BE2C (cell line): ENCODE results near the gene HOXC10.
A peak's percentile ranks its signal among the peaks of the same experiment; 100 is the strongest.

Experiments used
- DNase-seq: peaks from one replicate; pipeline ENCODE4 v3.0.0-alpha.2; 2020
- H3K27me3 ChIP-seq: fragments of 250-450 bp; sonication (Bioruptor Pico); 2 replicates; pipeline ENCODE4 v1.5.1; 2020; ENCODE audit warnings: mild to moderate bottlenecking
- H3K36me3 ChIP-seq: fragments of 250-450 bp; sonication (Bioruptor Pico); 2 replicates; pipeline ENCODE4 v1.5.1; 2020; ENCODE audit warnings: mild to moderate bottlenecking
- H3K4me1 ChIP-seq: fragments of 250-450 bp; sonication (Bioruptor Pico); 2 replicates; pipeline ENCODE4 v1.5.1; 2020
- H3K4me3 ChIP-seq: 2 replicates; pipeline ENCODE4 v1.5.1; 2011; ENCODE audit warnings: low read depth, low read length
- H3K9me3 ChIP-seq: fragments of 250-450 bp; sonication (Bioruptor Pico); 2 replicates; pipeline ENCODE4 v1.5.1; 2020
- CTCF ChIP-seq: IDR thresholded peaks from 2 replicates; pipeline ENCODE4 v1.5.1; 2012; ENCODE audit warnings: mild to moderate bottlenecking, low read depth, low read length

HOXC10 gene

GRCh38 chr12:54032627-54033100, 47.7 kb downstream of the HOXC10 start, which contains the start of gene HOXC5:
Gene HOXC5 (plus strand): TSS chr12:54033050. CDS start chr12:54033123, 73 bp downstream.
- Histone ChIP-seq H3K4me3 (peak within 1 kb of the TSS; percentile 71), H3K36me3 (no peaks in the 10 kb centered on the region), H3K4me1 (peaks cover 28% of the 10 kb centered on the region), H3K9me3 (no peaks in the 10 kb centered on the region), H3K27me3 (no peaks in the 10 kb centered on the region)
- TF ChIP-seq CTCF = peak; percentile 98
- peak; percentile 81 for DNase-seq

- DNase-seq = peak; percentile 69
Measured at GRCh38 chr12:54033106-54033979, 48.4 kb downstream of the HOXC10 start.

GRCh38 chr12:54033980-54034784, 49.2 kb downstream of the HOXC10 start:
- no peak for TF ChIP-seq CTCF
- Histone ChIP-seq H3K27me3 (no peaks in the 10 kb centered on the region), H3K36me3 (no peaks in the 10 kb centered on the region), H3K9me3 (no peaks in the 10 kb centered on the region), H3K4me3 (peak overlapping the region; percentile 71), H3K4me1 (peaks cover 28% of the 10 kb centered on the region)
- no peak for DNase-seq

More at GRCh38 chr12:54033106-54033979, 48.4 kb downstream of the HOXC10 start:
- no peak for TF ChIP-seq CTCF
- Histone ChIP-seq H3K4me3 (peak overlapping the region; percentile 71), H3K4me1 (peaks cover 28% of the 10 kb centered on the region), H3K27me3 (no peaks in the 10 kb centered on the region), H3K9me3 (no peaks in the 10 kb centered on the region), H3K36me3 (no peaks in the 10 kb centered on the region)

- no peaks in the 10 kb centered on the region for H3K36me3 ChIP-seq
- H3K9me3 ChIP-seq = no peaks in the 10 kb centered on the region
- peaks cover 28% of the 10 kb centered on the region for H3K4me1 ChIP-seq
- no peaks in the 10 kb centered on the region for H3K27me3 ChIP-seq
- no peak for TF ChIP-seq CTCF
- H3K4me3 ChIP-seq = no peak overlapping the region
- DNase-seq = no peak
Measured at GRCh38 chr12:54034785-54035310, 49.9 kb downstream of the HOXC10 start.

- H3K27me3 ChIP-seq = no peaks in the 10 kb centered on the region
- no peak overlapping the region for H3K4me3 ChIP-seq
- DNase-seq = peak; percentile 62
- H3K4me1 ChIP-seq = peaks cover 32% of the 10 kb centered on the region
- H3K9me3 ChIP-seq = no peaks in the 10 kb centered on the region
- H3K36me3 ChIP-seq = no peaks in the 10 kb centered on the region
- TF ChIP-seq CTCF = no peak
Measured at GRCh38 chr12:54035568-54036264, 50.8 kb downstream of the HOXC10 start.
